Endothelial cell of umbilical vein (primary cell): ENCODE data around the gene SLITRK2. TPM values are rescaled to one million over a fixed set of nuclear protein-coding genes. Genes with fewer than 3 reads are reported as not detected.

Experiments used
- BruUV-seq: library from RNA; stranded (reverse); fragments of 400-500 nt; replicated peaks from 2 replicates; lab custom pipeline; 2021; lab: Mats Ljungman, UMichigan
- CTCF ChIA-PET: fragments of 300-600, 350-600 bp; sonication (Branson Sonifier 250); formaldehyde crosslinking; loops from one replicate; lab custom pipeline; 2021; ENCODE audit warnings: antibody characterized with exemption, inconsistent platforms; lab: Charles Lee
- POLR2A ChIA-PET: fragments of 300-600, 350-600 bp; sonication (Branson Sonifier 250); formaldehyde crosslinking; loops from one replicate; lab custom pipeline; 2021; ENCODE audit warnings: antibody characterized with exemption, inconsistent platforms; lab: Charles Lee
- DNase-seq: peaks from one replicate; pipeline ENCODE4 v3.0.0-alpha.2; 2011; ENCODE audit warnings: low read depth, low spot score
- FAIRE-seq: peaks from 2 replicates; lab custom pipeline; 2011; peaks lifted over from hg19 to GRCh38; lab: Jason Lieb, UNC
- H2AFZ ChIP-seq: 2 replicates; pipeline ENCODE4 v1.6.0; 2012; ENCODE audit warnings: low read depth, low read length, control low read depth, inconsistent platforms
- H3K27ac ChIP-seq: 2 replicates; pipeline ENCODE4 v1.5.1; 2011; ENCODE audit warnings: low read depth, mild to moderate bottlenecking, control low read depth, low read length, moderate library complexity; ENCODE audit not compliant: insufficient read depth
- H3K27me3 ChIP-seq, 2 experiments: 2 replicates each; pipeline versions ENCODE4 v1.6.0 to v1.6.1; 2011; ENCODE audit warnings: low read length in 2 of 2, mixed read lengths in 1 of 2; ENCODE audit not compliant: control insufficient read depth in 2 of 2, insufficient read depth in 2 of 2
- H3K36me3 ChIP-seq, 2 experiments: 2 replicates in 1 of 2; 3 replicates in 1 of 2; pipeline ENCODE4 v1.5.1; 2011; ENCODE audit warnings: low read length in 2 of 2, mild to moderate bottlenecking in 1 of 2, moderate library complexity in 1 of 2; ENCODE audit not compliant: control insufficient read depth in 2 of 2, insufficient read depth in 2 of 2; ENCODE audit errors: extremely low read depth in 1 of 2
- H3K4me1 ChIP-seq: 3 replicates; pipeline ENCODE4 v1.5.1; 2011; ENCODE audit warnings: mild to moderate bottlenecking, low read length; ENCODE audit not compliant: control insufficient read depth, insufficient read depth; ENCODE audit errors: extremely low read depth
- H3K4me2 ChIP-seq: 2 replicates; pipeline ENCODE4 v1.6.1; 2011; ENCODE audit warnings: low read length, control low read depth, mixed read lengths; ENCODE audit not compliant: insufficient read depth
- H3K4me3 ChIP-seq, 3 experiments: fragments of 200-600 bp in 1 of 3; sonication (generic), shearing (Covaris generic) in 1 of 3; replicated peaks in 1 of 3; 2 replicates each; pipeline ENCODE4 v1.5.1; 2011 to 2016; ENCODE audit warnings: control low read depth in 3 of 3, low read length in 3 of 3, mild to moderate bottlenecking in 2 of 3, inconsistent platforms in 1 of 3, low read depth in 1 of 3, moderate library complexity in 1 of 3; ENCODE audit not compliant: insufficient read depth in 1 of 3
- H3K79me2 ChIP-seq: 2 replicates; pipeline ENCODE4 v1.6.0; 2012; ENCODE audit warnings: low read length, inconsistent platforms; ENCODE audit not compliant: control insufficient read depth, insufficient read depth
- H3K9ac ChIP-seq: replicated peaks from 2 replicates; pipeline ENCODE3; 2011; ENCODE audit warnings: low read length, control low read depth; ENCODE audit not compliant: insufficient read depth; ENCODE audit errors: extremely low read depth
- H3K9me1 ChIP-seq: replicated peaks from 3 replicates; pipeline ENCODE4 v1.6.0; 2011; ENCODE audit warnings: mild to moderate bottlenecking, low read length; ENCODE audit not compliant: control insufficient read depth, insufficient read depth; ENCODE audit errors: extremely low read depth
- H3K9me3 ChIP-seq: replicated peaks from 2 replicates; pipeline ENCODE4 v1.5.1; 2012; ENCODE audit warnings: low read length, inconsistent platforms; ENCODE audit not compliant: control insufficient read depth, insufficient read depth
- H4K20me1 ChIP-seq: replicated peaks from 2 replicates; pipeline ENCODE3; 2011; ENCODE audit warnings: mild to moderate bottlenecking, low read length; ENCODE audit not compliant: control insufficient read depth, insufficient read depth; ENCODE audit errors: extremely low read depth
- CTCF ChIP-seq, 2 donors: IDR thresholded peaks; 1 replicate in 1 of 2; 2 replicates in 1 of 2; pipeline ENCODE4 v1.5.1; 2011; ENCODE audit warnings: low read length in 2 of 2, mild to moderate bottlenecking in 2 of 2, moderate library complexity in 2 of 2, control low read depth in 1 of 2, inconsistent platforms in 1 of 2, low read depth in 1 of 2; ENCODE audit not compliant: insufficient read depth in 1 of 2; ENCODE audit errors: extremely low read depth in 1 of 2
- EZH2 ChIP-seq: IDR thresholded peaks from 2 replicates; pipeline ENCODE4 v1.6.1; 2012; ENCODE audit warnings: borderline replicate concordance, low read depth, mild to moderate bottlenecking, moderate library complexity, low read length, inconsistent platforms; ENCODE audit not compliant: severe bottlenecking
- FOS ChIP-seq: IDR thresholded peaks from 2 replicates; pipeline ENCODE4 v1.6.1; 2011; ENCODE audit warnings: mild to moderate bottlenecking, low read length, moderate library complexity, borderline replicate concordance; ENCODE audit not compliant: insufficient read depth
- GATA2 ChIP-seq: IDR thresholded peaks from 2 replicates; pipeline ENCODE4 v1.7.0; 2011; ENCODE audit warnings: low read depth, mild to moderate bottlenecking, moderate library complexity, mixed read lengths, low read length; ENCODE audit not compliant: insufficient read length, insufficient read depth
- JUN ChIP-seq: IDR thresholded peaks from 2 replicates; pipeline ENCODE4 v1.6.1; 2011; ENCODE audit warnings: borderline replicate concordance, low read depth; ENCODE audit not compliant: insufficient read length, insufficient read depth
- MAX ChIP-seq: IDR thresholded peaks from 2 replicates; pipeline ENCODE4 v1.6.1; 2011; ENCODE audit not compliant: insufficient read depth, insufficient read length
- MYC ChIP-seq: IDR thresholded peaks from one replicate; pipeline ENCODE4 v1.6.1; 2011; ENCODE audit warnings: mild to moderate bottlenecking, low read depth, low read length
- POLR2A ChIP-seq: IDR thresholded peaks from 2 replicates; pipeline ENCODE4 v1.6.1; 2012; ENCODE audit warnings: low read depth, mild to moderate bottlenecking, control low read depth, low read length
- POLR2AphosphoS5 ChIP-seq: IDR thresholded peaks from 2 replicates; pipeline ENCODE4 v1.6.1; 2012; ENCODE audit warnings: low read depth, mild to moderate bottlenecking, control low read depth, low read length, moderate library complexity; ENCODE audit not compliant: insufficient read depth
- dilution Hi-C: fragments of 300-500 bp; cut with MboI; formaldehyde crosslinking; loops from one replicate; pipeline ENCODE4 v1.15.0; 2019; ENCODE audit warnings: low sequenced_read_pairs; ENCODE audit not compliant: extremely low pct_ligation_motif_present
- intact Hi-C: fragments of 100-400 bp; cut with micrococcal nuclease; formaldehyde crosslinking; loops from one replicate; pipeline ENCODE4 v1.10.0; 2022
- polyA plus RNA-seq, 4 experiments: library from polyadenylated mRNA; depleted of rRNA in 3 of 4; stranded (reverse) in 3 of 4; unstranded in 1 of 4; fragments of >200 nt; gene quantifications; 2 replicates each; pipeline versions ENCODE4 v1.2.1 to v1.2.3, GENCODE V29; 2011 to 2012; ENCODE audit warnings: missing spikeins in 1 of 4
- total RNA-seq: library from RNA; stranded (reverse); gene quantifications from 2 replicates; pipeline ENCODE4 v1.2.3, GENCODE V29; 2021

SLITRK2 gene
- total and polyA plus RNA-seq, 2 donors (not counting 3 experiments of a cell fraction or from before 2014, with no cell fraction given): not detected

GRCh38 chrX:145861818-145862217 lies 44.2 kb downstream of the SLITRK2 start:
- TF ChIP-seq FOS (no peak), EZH2 (no peak), MYC (no peak), JUN (no peak), MAX (no peak), GATA2 (no peak), CTCF (IDR thresholded peaks at IDR 0.05; ENCODE audit: extremely low read depth in 1 of 2, insufficient read depth in 1 of 2, low read depth in 1 of 2, low read length in 2 of 2) (no peak), POLR2A (no peak), POLR2AphosphoS5 (no peak)
- POLR2A ChIA-PET: no interaction called here
- H3K4me2 ChIP-seq: no peak overlapping the region
- no peaks in the 10 kb centered on the region for H4K20me1 ChIP-seq
- no peak for DNase-seq
- H3K4me3 ChIP-seq: no peak overlapping the region
- H3K4me1 ChIP-seq: no peaks in the 10 kb centered on the region
- no peak for FAIRE-seq
- no peaks in the 10 kb centered on the region for H3K27me3 ChIP-seq
- no TSS peak for BruUV-seq
- no peak overlapping the region for H3K9ac ChIP-seq
- CTCF ChIA-PET: no interaction called here
- no peak overlapping the region for H3K27ac ChIP-seq
- no peaks in the 10 kb centered on the region for H3K9me3 ChIP-seq
- H3K9me1 ChIP-seq: no peaks in the 10 kb centered on the region
- no peaks in the 10 kb centered on the region for H3K36me3 ChIP-seq
- intact Hi-C loops (no loop called here), dilution Hi-C loops (no loop called here)
- no peaks in the 10 kb centered on the region for H3K79me2 ChIP-seq
- H2AFZ ChIP-seq: no peak overlapping the region
